Stimulated activated CD8-positive, alpha-beta memory T cell treated with anti-CD3 and anti-CD28 coated beads, Interleukin-12 subunit alpha, Interleukin-12 subunit beta, amount 100 ng/mL, for 1 hour (primary cell): ENCODE measurements around the gene STAT5B.
"Not testable (repeated sequence)": the region's sequence is repeated elsewhere in the genome, so short reads cannot be mapped to it uniquely, and the experiment has no call there.

Source experiments
- DNase-seq: peaks from one replicate; pipeline ENCODE4 v3.0.0-alpha.2; 2020; ENCODE audit warnings: low read depth

The STAT5B gene

DNA sequence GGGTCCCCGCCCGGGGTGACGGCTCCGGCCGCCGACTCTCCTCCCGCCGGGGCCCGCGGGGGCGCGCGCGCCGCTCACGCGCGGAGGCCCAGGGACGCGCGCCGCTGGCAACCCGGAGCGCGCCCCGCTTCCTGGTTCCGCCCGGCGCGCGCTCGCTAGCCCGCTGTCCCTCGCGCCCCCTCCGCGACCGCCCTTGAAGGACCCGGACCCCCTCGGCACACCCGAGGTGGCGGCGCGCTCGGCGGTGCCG is at the start of gene STAT5B:
STAT5B (minus strand) TSS at position 33 of the 250 bp plus-strand sequence. CDS start 44,264 bp downstream, outside the sequence.
- peak; percentile 32 for DNase-seq

DNA sequence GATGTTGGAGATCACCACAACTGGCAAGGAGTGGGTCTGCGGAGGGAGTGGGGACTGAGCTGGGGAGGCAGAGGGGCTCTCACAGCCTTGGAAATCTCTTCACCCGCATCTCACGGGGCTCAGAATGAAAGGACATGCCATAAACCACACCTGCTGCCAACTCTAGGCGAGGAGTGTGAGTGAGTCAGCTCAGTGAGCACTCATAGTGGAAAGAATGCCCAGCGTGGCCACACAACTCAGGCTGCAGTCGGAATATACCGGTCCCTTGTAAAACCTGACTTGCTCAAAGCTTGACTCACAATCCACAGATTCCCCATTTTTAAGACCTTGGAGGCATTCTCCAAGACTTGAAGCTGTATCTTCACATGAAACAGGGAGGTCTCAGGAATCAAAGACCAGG is 48.8 kb upstream of the STAT5B start:
- DNase-seq = no peak

DNA sequence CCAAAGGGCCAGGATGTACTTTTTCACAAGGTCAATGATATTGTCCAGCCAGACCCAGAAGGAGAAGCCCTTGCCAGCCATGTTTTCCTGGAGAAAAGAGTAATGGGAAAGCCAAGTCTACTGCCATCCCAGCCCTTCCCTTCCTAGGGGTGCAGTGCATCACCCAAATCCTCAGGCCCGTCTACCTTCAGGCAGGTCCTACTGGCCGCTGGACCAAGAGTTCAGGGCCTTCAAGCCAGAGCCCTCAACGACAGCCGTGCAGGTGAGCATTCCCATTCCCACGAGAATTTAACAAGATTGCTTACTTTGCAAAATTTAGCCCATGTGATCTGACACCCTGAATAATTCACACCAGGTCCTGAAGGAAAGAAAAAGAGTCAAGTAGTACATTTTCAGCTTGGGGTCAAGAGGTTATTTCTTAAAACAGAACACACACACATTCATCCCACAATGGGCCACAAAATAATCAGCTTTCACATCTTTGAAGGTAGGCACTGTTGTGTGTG is 47.1 kb upstream of the STAT5B start:
- no peak for DNase-seq

DNA sequence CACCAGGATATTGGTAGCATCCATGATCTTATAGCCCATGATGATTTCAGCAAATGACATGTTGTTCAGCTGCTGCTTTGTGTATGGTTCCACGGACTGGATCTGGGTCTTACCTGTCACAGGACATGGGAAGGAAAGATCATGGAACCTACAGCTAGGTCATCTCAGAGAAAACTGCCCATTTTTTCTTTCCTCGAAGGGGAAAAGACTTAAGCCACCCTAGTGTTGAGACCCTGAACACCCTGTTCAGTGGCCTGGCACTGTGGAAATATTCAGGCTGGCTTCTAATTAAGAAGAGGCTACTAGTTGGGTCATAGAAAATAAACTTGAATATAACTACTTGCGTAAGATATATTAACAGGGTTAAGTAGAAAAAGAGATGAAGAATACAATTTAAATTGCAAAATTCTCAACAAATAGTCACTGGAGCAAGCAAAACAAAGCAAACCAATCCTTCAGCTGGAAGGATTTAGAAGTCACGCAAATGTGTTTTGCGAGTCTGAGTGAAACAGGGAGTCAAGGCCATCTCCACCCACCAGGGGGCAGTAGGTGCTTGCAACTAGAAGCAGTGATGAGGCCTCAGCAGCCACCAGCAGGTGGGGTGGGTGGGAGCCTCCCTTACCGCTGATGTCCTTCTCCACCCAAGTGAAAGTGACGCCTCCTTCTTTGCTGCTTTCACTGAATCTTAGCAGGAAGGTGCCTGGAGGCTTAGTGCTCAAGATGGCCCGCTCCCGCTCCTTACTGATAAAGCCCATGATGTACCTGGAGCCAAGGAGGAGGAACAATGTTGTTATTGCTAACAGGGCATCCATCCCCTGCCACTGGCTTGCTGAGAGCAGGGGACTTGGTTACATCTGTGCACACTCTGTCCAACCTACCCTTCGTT is 46.4 kb upstream of the STAT5B start:
- peak; percentile 93 for DNase-seq

GRCh38 chr17:42321555-42321954 is 45.4 kb upstream of the STAT5B start:
- no peak for DNase-seq

DNA sequence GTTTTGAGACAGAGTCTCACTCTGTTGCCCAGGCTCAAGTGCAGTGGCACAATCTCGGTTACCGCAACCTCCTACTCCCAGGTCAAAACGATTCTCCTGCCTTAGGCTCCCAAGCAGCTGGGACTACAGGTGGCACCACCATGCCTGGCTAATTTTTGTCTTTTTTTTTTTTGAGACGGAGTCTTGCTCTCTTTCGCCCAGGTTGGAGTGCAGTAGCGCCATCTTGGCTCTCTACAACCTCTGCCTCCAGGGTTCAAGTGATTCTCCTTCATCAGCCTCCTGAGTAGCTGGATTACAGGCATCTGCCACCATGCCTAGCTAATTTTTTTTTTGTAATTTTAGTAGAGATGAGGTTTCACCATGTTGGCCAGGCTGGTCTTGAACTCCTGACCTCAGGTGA is 41.8 kb upstream of the STAT5B start:
- not testable (repeated sequence) for DNase-seq

DNA sequence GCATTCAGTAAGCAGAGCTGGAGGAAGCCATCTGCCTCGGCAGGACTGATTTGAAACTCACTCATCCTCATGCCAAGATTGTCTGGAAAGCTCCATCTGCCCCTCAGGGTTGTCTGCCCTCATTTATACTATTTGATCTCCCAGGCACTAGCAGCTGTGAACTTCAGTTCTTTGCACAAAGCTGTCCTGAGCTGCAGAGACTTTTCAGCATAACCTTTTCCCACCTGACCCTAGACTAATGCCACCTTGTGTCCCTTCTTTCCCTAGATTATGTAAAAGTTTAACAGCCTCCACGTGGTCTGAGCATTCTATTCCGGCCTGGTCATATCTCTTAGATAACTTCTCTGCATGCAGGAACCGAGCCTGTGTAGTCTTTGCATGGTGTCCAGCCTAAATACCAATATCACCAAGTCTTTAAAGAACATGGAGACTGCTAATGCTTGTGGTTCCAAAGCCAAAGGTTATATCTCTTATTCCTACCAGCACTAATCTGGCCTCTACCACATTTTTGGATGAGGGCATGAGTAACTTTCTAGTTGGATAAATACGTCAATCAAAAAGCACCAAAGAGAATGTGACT is 41.2 kb upstream of the STAT5B start:
- no peak for DNase-seq

DNA sequence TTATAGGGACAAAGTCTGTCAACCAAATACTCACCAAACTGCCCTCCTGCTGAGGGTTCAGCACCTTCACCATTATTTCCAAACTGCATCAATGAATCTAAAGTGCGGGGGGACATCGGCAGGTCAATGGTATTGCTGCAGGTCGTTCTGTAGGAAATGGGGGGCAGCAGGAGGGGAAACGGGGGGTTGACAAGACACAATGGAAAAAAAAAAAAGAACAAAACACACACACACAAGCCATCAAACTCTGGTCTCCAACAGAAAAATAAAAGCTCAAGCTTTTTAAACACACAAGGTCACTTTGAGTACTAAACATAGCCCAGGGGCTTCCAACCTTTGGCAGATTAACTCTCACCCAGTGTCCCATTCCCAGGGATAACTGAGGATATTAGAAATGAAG is 40.6 kb upstream of the STAT5B start:
- no peak for DNase-seq

DNA sequence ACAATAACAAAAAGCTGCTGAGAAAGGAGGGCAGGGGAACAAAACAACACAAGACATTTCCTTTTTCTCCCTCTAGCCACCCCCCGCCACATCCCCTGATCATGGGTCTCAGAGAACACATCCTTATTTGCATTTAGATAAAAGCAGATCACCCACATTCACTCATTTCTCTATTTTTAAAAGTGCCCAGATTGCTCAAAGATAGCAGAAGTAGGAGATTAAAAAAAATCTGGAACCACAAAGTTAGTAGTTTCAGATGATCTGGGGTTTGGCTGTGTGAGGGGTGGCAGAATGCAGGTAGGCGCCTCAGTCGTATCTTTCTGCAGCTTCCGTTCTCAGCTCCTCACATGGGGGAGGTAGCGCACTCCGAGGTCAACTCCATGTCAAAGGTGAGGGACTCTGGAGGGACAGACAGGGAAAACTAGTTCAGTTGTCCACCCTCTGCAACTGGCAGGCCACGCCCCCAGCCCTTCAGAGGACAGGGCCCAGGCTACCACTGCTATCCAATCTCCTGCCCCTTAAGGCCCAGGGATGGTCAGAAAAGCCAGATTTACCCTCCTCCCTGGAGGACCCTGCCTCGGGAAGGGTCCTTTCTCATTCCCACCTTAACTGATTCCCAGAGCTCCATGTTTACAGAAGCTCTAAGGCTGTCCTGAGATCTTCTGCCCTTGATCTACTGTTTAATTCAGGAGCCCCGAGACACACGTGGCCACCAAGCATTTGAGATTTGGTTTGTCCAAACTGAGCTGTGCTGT is 39.4 kb upstream of the STAT5B start:
- DNase-seq = no peak

- no peak for DNase-seq
These were observed 37.8 kb upstream of the STAT5B start for GRCh38 chr17:42313773-42314566.

GRCh38 chr17:42313389-42313772 is 37.2 kb upstream of the STAT5B start:
- DNase-seq = no peak

DNA sequence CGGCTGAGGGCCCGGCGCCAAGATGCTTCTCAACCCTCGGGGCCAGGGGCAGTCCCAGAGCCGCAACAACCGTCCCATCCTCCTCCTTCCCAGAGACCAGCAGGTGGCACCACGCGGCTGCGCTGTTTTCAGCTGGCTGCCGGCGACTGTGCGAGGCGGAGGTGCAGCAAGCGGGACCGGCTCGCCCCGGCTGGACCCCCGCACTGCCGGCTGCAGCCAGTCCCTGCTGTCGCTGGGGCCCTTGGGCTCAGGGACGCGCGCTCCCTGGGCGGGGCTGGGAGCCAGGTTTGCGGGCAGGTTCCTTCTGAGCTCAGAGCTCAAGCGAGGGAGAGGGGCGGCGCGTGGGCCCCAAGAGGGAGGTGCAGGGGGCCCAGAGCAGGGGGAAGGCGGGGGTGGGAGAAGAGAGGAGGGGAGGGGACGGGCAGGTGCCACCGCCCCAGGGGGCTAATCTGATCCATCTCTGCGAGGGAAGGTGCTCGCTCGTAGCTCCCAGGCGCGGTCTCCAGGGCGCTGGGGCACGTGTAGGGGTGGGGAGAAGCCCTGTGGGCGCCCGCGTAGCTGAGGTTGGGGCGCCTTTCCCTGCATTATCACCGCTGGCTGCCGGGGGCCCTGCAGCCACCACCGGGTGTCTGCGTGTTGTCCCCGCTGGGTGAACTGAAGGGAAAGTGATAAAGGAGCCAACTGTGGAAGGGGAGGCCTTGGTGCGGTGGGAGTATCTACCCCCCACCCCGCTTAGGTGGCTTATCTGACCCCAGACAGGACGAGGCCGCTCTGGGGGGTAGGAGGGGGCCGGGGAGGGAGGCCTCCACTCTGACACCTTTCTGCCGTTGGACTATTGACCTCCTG is 36.3 kb upstream of the STAT5B start:
- DNase-seq = peak; percentile 62

GRCh38 chr17:42312035-42312284 is 35.8 kb upstream of the STAT5B start:
- DNase-seq = no peak

DNA sequence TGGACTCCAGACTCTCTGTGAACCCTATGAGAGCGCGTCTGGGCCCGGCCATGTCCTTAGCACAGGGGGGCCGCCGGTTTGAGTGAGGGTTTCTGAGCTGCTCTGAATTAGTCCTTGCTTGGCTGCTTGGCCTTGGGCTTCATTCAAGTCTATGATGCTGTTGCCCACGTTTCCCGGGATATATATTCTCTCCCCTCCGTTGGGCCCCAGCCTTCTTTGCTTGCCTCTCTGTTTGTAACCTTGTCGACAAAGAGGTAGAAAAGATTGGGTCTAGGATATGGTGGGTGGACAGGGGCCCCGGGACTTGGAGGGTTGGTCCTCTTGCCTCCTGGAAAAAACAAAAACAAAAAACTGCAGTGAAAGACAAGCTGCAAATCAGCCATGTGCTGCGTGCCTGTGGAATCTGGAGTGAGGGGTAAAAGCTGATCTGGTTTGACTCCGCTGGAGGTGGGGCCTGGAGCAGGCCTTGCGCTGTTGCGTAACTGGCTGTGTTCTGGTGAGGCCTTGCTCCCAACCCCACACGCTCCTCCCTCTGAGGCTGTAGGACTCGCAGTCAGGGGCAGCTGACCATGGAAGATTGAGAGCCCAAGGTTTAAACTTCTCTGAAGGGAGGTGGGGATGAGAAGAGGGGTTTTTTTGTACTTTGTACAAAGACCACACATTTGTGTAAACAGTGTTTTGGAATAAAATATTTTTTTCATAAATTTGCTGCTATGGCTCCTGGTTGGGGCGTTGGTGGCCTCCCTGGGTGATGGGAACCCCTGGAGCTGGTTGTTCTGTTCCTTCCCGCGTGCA is 35.2 kb upstream of the STAT5B start:
- no peak for DNase-seq

DNA sequence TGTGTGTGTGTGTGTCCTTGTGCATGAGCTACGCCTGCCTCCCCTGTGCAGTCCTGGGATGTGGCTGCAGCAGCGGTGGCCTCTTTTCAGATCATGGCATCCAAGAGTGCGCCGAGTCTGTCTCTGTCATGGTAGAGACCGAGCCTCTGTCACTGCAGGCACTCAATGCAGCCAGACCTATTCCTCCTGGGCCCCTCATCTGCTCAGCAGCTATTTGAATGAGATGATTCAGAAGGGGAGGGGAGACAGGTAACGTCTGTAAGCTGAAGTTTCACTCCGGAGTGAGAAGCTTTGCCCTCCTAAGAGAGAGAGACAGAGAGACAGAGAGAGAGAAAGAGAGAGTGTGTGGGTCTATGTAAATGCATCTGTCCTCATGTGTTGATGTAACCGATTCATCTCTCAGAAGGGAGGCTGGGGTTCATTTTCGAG is 34.6 kb upstream of the STAT5B start:
- no peak for DNase-seq

DNA sequence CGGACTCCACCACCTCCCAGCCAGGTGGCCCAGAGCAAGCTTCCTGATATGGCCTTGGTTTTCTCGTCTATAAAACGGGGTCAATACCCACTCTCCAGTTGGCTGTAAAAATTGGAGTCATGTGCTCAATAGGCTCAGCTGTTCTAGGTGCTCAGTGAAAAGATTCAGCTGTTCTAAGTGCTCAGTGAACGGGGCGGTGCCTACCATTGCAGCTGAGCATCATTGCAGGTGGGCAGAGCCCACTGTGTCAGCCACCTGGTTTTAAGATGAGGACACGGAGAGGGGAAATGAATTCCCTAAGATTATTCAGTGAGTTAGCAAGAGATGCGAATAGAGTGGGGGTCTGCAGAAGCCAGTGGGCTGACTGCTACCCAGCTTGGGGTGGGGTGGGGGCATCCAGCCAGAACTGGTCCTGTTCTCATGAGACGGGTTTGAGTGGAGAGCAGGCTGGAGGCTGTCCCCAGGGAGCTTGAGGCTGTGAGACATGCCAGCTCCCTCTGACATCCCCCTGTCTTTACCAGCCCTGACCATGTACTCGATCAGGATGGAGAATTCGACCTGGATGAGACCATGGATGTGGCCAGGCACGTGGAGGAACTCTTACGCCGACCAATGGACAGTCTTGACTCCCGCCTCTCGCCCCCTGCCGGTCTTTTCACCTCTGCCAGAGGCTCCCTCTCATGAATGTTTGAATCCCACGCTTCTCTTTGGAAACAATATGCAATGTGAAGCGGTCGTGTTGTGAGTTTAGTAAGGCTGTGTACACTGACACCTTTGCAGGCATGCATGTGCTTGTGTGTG is 34.0 kb upstream of the STAT5B start:
- DNase-seq = no peak

- no peak for DNase-seq
These were observed 33.0 kb upstream of the STAT5B start for GRCh38 chr17:42309142-42309541.

GRCh38 chr17:42308446-42308845 is 32.3 kb upstream of the STAT5B start:
- no peak for DNase-seq

DNA sequence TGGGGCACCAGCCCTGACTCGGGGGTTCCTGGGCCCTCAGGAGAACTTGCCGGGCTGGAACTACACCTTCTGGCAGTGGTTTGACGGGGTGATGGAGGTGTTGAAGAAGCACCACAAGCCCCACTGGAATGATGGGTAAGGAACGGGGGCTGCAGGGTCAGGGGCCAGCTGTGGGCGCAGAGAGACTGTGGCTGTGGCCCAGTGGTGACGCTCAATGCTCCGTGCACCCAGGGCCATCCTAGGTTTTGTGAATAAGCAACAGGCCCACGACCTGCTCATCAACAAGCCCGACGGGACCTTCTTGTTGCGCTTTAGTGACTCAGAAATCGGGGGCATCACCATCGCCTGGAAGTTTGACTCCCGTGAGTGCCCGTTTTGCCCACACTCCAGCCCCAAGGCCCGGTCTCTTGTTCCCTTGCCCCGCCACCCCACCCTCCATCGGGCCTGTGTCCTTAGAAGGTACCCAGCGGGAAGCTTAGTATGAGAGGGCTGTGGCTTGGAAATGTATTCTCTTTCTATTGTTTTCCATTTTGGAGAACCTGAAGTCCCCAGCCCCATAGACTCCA is 31.3 kb upstream of the STAT5B start:
- DNase-seq = no peak

DNA sequence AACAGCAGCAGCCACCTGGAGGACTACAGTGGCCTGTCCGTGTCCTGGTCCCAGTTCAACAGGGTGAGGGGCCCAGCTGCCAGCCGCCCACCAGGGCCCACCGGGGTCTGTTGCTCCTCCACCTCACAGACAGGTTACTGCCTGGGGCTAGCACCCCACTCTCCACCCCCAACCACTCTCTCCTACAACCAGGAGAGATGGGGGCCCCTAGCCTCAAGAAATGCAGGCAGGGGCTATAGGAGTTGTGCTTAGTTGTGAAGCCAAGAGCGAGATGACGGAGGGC is 30.1 kb upstream of the STAT5B start:
- DNase-seq = no peak
